Type B pancreatic cell (in vitro differentiated cells): ENCODE results near the gene CIRBP. TPM values are rescaled to one million over a fixed set of nuclear protein-coding genes. Genes with fewer than 3 reads are reported as not detected.
"Not testable (repeated sequence)": the region's sequence is repeated elsewhere in the genome, so short reads cannot be mapped to it uniquely, and the experiment has no call there.

Experiments used
- DNase-seq: peaks from one replicate; pipeline ENCODE4 v3.0.0; 2021; ENCODE audit warnings: mixed read lengths; ENCODE audit not compliant: unreplicated experiment; ENCODE audit errors: extremely low spot score
- H3K27ac Mint-ChIP-seq: 2 replicates; pipeline ENCODE4 v1.8.0; 2021; ENCODE audit warnings: mild to moderate bottlenecking, mixed read lengths
- H3K27me3 Mint-ChIP-seq: 2 replicates; pipeline ENCODE4 v1.8.0; 2021; ENCODE audit warnings: mixed read lengths
- H3K36me3 Mint-ChIP-seq: 2 replicates; pipeline ENCODE4 v1.8.0; 2021; ENCODE audit warnings: mixed read lengths
- H3K4me1 Mint-ChIP-seq: one replicate; pipeline ENCODE4 v1.8.0; 2021; ENCODE audit warnings: mixed read lengths; ENCODE audit not compliant: unreplicated experiment
- H3K4me3 Mint-ChIP-seq: 2 replicates; pipeline ENCODE4 v1.8.0; 2021; ENCODE audit warnings: mild to moderate bottlenecking, mixed read lengths
- H3K9me3 Mint-ChIP-seq: 2 replicates; pipeline ENCODE4 v1.8.0; 2021; ENCODE audit warnings: mixed read lengths
- CTCF ChIP-seq: fragments of 200-600 bp; sonication (generic); conservative IDR thresholded peaks from 2 replicates; pipeline ENCODE4 v1.5.0; 2021; ENCODE audit warnings: antibody characterized with exemption, mild to moderate bottlenecking
- total RNA-seq: library from RNA; stranded (reverse); gene quantifications from 2 replicates; pipeline ENCODE4 v1.2.1, GENCODE V29; 2021; ENCODE audit warnings: low replicate concordance

The CIRBP gene
- total RNA-seq, 1 donor from 2014 or later, result 421 TPM

GRCh38 chr19:1300744-1301490, 31.8 kb downstream of the CIRBP start:
- no peaks in the 10 kb centered on the region for H3K27me3 Mint-ChIP-seq
- peaks cover 3% of the 10 kb centered on the region for H3K4me1 Mint-ChIP-seq
- H3K36me3 Mint-ChIP-seq, result no peaks in the 10 kb centered on the region
- no peak overlapping the region for H3K27ac Mint-ChIP-seq
- H3K9me3 Mint-ChIP-seq, result no peaks in the 10 kb centered on the region
- no peak for TF ChIP-seq CTCF
- no peak overlapping the region for H3K4me3 Mint-ChIP-seq
- DNase-seq, result no peak

GRCh38 chr19:1302533-1303239, 33.6 kb downstream of the CIRBP start:
- no peak overlapping the region for H3K4me3 Mint-ChIP-seq
- no peak overlapping the region for H3K27ac Mint-ChIP-seq
- H3K36me3 Mint-ChIP-seq, result no peaks in the 10 kb centered on the region
- no peaks in the 10 kb centered on the region for H3K27me3 Mint-ChIP-seq
- no peak for TF ChIP-seq CTCF
- DNase-seq, result no peak
- no peaks in the 10 kb centered on the region for H3K9me3 Mint-ChIP-seq
- H3K4me1 Mint-ChIP-seq, result no peaks in the 10 kb centered on the region

GRCh38 chr19:1304197-1304924, 35.2 kb downstream of the CIRBP start:
- Mint-ChIP-seq H3K4me3 (no peak overlapping the region), H3K9me3 (no peaks in the 10 kb centered on the region), H3K36me3 (no peaks in the 10 kb centered on the region), H3K27ac (peak overlapping the region; percentile 41), H3K4me1 (no peaks in the 10 kb centered on the region), H3K27me3 (no peaks in the 10 kb centered on the region)
- TF ChIP-seq CTCF, result no peak
- DNase-seq, result no peak

- not testable (repeated sequence) for H3K27me3 Mint-ChIP-seq, H3K4me3 Mint-ChIP-seq, H3K36me3 Mint-ChIP-seq, DNase-seq, H3K4me1 Mint-ChIP-seq, H3K27ac Mint-ChIP-seq, H3K9me3 Mint-ChIP-seq
These were observed 36.2 kb downstream of the CIRBP start for GRCh38 chr19:1305354-1305753.

GRCh38 chr19:1307320-1307719, 38.2 kb downstream of the CIRBP start:
- Mint-ChIP-seq H3K27ac (no peak overlapping the region), H3K9me3 (no peaks in the 10 kb centered on the region), H3K36me3 (no peaks in the 10 kb centered on the region), H3K4me1 (no peaks in the 10 kb centered on the region), H3K4me3 (no peak overlapping the region), H3K27me3 (no peaks in the 10 kb centered on the region)
- TF ChIP-seq CTCF, result no peak
- no peak for DNase-seq
